K562 (cell line): ENCODE data around the gene TECPR1. TPM values are rescaled to one million over a fixed set of nuclear protein-coding genes. Genes with fewer than 3 reads are reported as not detected.

Experiments
- ATAC-seq: fragments of 200-7000 bp; cut with Tn5 transposase; 3 replicates; pipeline ENCODE4 v1.9.1; 2020; ENCODE audit warnings: moderate library complexity
- BruUV-seq: library from RNA; stranded (reverse); fragments of 400-500 nt; replicated peaks from 2 replicates; lab custom pipeline; 2021; lab: Mats Ljungman, UMichigan
- CTCF ChIA-PET: fragments of 300-600 bp; formaldehyde crosslinking; extraction: SDS; loops from one replicate; lab custom pipeline; 2021; ENCODE audit warnings: low intra/inter-chr PET ratio; lab: Yijun Ruan, JAX
- POLR2A ChIA-PET: fragments of 300-600, 350-650 bp; sonication (Branson Sonifier 250); formaldehyde crosslinking; extraction: SDS; loops from one replicate; lab custom pipeline; 2021; ENCODE audit warnings: antibody characterized with exemption, inconsistent platforms; lab: Yijun Ruan, JAX
- DNase-seq, 4 experiments: peaks; one replicate each; pipeline versions ENCODE4 v3.0.0 to v3.0.0-alpha.2; 2011 to 2018; ENCODE audit warnings: low spot score in 3 of 4, mixed read lengths in 3 of 4; ENCODE audit errors: extremely low read depth in 1 of 4
- FAIRE-seq: peaks from 2 replicates; lab custom pipeline; 2011; peaks lifted over from hg19 to GRCh38; lab: Jason Lieb, UNC
- H2AFZ ChIP-seq: 2 replicates; pipeline ENCODE4 v1.6.0; 2011; ENCODE audit warnings: low read depth, low read length, control low read depth, inconsistent platforms
- H3K27ac ChIP-seq: fragments of 200-600 bp; 3 replicates; pipeline ENCODE4 v1.8.0; 2011; ENCODE audit warnings: low read depth, mild to moderate bottlenecking, control low read depth, inconsistent platforms, low read length, moderate library complexity, mixed read lengths; ENCODE audit errors: extremely low read depth
- H3K27me3 ChIP-seq, 2 experiments: fragments of 300-600 bp in 1 of 2; 2 replicates in 1 of 2; 3 replicates in 1 of 2; pipeline versions ENCODE4 v1.6.0 to v1.8.0; 2011; ENCODE audit warnings: inconsistent platforms in 2 of 2, low read length in 2 of 2, mild to moderate bottlenecking in 1 of 2, mixed read lengths in 1 of 2, moderate library complexity in 1 of 2; ENCODE audit not compliant: control insufficient read depth in 2 of 2, insufficient read depth in 2 of 2
- H3K36me3 ChIP-seq: fragments of 300-600 bp; 3 replicates; pipeline ENCODE4 v1.8.0; 2011; ENCODE audit warnings: mild to moderate bottlenecking, low read length, inconsistent platforms; ENCODE audit not compliant: control insufficient read depth, insufficient read depth
- H3K4me1 ChIP-seq, 2 experiments: fragments of 200-600 bp in 1 of 2; replicated peaks in 1 of 2; 2 replicates in 1 of 2; 3 replicates in 1 of 2; pipeline versions ENCODE4 v1.5.1 to v1.8.0; 2011; ENCODE audit warnings: inconsistent platforms in 2 of 2, low read length in 2 of 2, mild to moderate bottlenecking in 1 of 2, mixed read lengths in 1 of 2, moderate library complexity in 1 of 2; ENCODE audit not compliant: control insufficient read depth in 2 of 2, insufficient read depth in 2 of 2
- H3K4me2 ChIP-seq: 2 replicates; pipeline ENCODE4 v1.6.1; 2011; ENCODE audit warnings: low read length, control low read depth, inconsistent platforms, mixed read lengths; ENCODE audit not compliant: insufficient read depth
- H3K4me3 ChIP-seq: fragments of 200-600 bp; sonication (generic), shearing (Covaris generic); 2 replicates; pipeline ENCODE4 v1.5.1; 2016; ENCODE audit warnings: control low read depth, inconsistent platforms
- H3K79me2 ChIP-seq: fragments of 200-600 bp; 3 replicates; pipeline ENCODE4 v1.8.0; 2011; ENCODE audit warnings: low read length, inconsistent platforms; ENCODE audit not compliant: control insufficient read depth, insufficient read depth
- H3K9ac ChIP-seq, 2 experiments: 2 replicates each; pipeline versions ENCODE4 v1.6.0 to v1.6.1; 2011; ENCODE audit warnings: low read depth in 2 of 2, low read length in 2 of 2, control low read depth in 1 of 2, inconsistent platforms in 1 of 2, mild to moderate bottlenecking in 1 of 2, mixed read lengths in 1 of 2; ENCODE audit not compliant: insufficient read depth in 1 of 2
- H3K9me1 ChIP-seq: one replicate; pipeline ENCODE4 v1.6.0; 2011; ENCODE audit warnings: inconsistent platforms, mild to moderate bottlenecking, low read length, moderate library complexity; ENCODE audit not compliant: control insufficient read depth, insufficient read depth
- H3K9me3 ChIP-seq: replicated peaks from 2 replicates; pipeline ENCODE4 v1.5.1; 2011; ENCODE audit warnings: low read depth, low read length, inconsistent platforms; ENCODE audit not compliant: control insufficient read depth, insufficient read depth
- H4K20me1 ChIP-seq: replicated peaks from 2 replicates; pipeline ENCODE4 v1.6.1; 2011; ENCODE audit warnings: low read length, inconsistent platforms, mixed read lengths; ENCODE audit not compliant: control insufficient read depth, insufficient read depth
- CHCHD3 ChIP-seq: fragments of 250-450 bp; sonication (Bioruptor Pico); IDR thresholded peaks from 2 replicates; pipeline ENCODE4 v2.1.2; 2022; ENCODE audit warnings: mild to moderate bottlenecking
- EHMT2 ChIP-seq: fragments of 450-650 bp; IDR thresholded peaks from 2 replicates; pipeline ENCODE4 v1.6.1; 2018; ENCODE audit warnings: antibody characterized with exemption
- EZH2 ChIP-seq: IDR thresholded peaks from 2 replicates; pipeline ENCODE4 v1.6.1; 2012; ENCODE audit warnings: low read depth, mild to moderate bottlenecking, inconsistent platforms, low read length, borderline replicate concordance
- FOXP1 ChIP-seq: sonication (generic); formaldehyde crosslinking; IDR thresholded peaks from 2 replicates; pipeline ENCODE4 v1.8.0; 2022; ENCODE audit warnings: mild to moderate bottlenecking, missing genetic modification reagents
- HDAC8 ChIP-seq: fragments of 450-650 bp; IDR thresholded peaks from 2 replicates; pipeline ENCODE4 v1.6.1; 2016; ENCODE audit warnings: mild to moderate bottlenecking, missing genetic modification characterization, moderate library complexity, missing compliant biosample characterization
- MAZ ChIP-seq, 2 experiments: fragments of 450-650 bp in 1 of 2; sonication (generic) in 1 of 2; formaldehyde crosslinking; IDR thresholded peaks in 1 of 2; conservative IDR thresholded peaks in 1 of 2; 2 replicates each; pipeline versions ENCODE4 v1.4.0 to v1.5.0; 2020; ENCODE audit warnings: mild to moderate bottlenecking in 1 of 2, missing genetic modification reagents in 1 of 2
- MTA1 ChIP-seq: fragments of 450-650 bp; IDR thresholded peaks from 2 replicates; pipeline ENCODE4 v1.6.1; 2017; ENCODE audit warnings: borderline replicate concordance
- PATZ1 ChIP-seq: fragments of 250-450 bp; sonication (Bioruptor Pico); IDR thresholded peaks from 2 replicates; pipeline ENCODE4 v1.5.0; 2020; ENCODE audit warnings: mild to moderate bottlenecking, borderline replicate concordance
- PPARD ChIP-seq: fragments of 250-450 bp; sonication (Bioruptor Pico); IDR thresholded peaks from 2 replicates; pipeline ENCODE4 v1.8.0; 2022; ENCODE audit warnings: inconsistent platforms, mild to moderate bottlenecking, moderate library complexity
- SRSF9 ChIP-seq: fragments of 200-400 bp; formaldehyde crosslinking; IDR thresholded peaks from 2 replicates; pipeline ENCODE4 v1.6.1; 2017; ENCODE audit warnings: low read depth, low read length, borderline replicate concordance
- ZNF324 ChIP-seq: fragments of 250-450 bp; sonication (Bioruptor Pico); IDR thresholded peaks from 2 replicates; pipeline ENCODE4 v1.4.0; 2020; ENCODE audit warnings: mild to moderate bottlenecking
- ZNF699 ChIP-seq: fragments of 250-450 bp; sonication (Bioruptor Pico); IDR thresholded peaks from 2 replicates; pipeline ENCODE4 v1.8.0; 2021; ENCODE audit warnings: mild to moderate bottlenecking, moderate library complexity; ENCODE audit not compliant: insufficient replicate concordance
- WGBS: fragments of 100-300 bp; shearing (Covaris generic); methylation state at CpG from one replicate; pipeline ENCODE4 v1.1.6; 2016; ENCODE audit warnings: low coverage, mixed read lengths; ENCODE audit not compliant: insufficient coverage; ENCODE audit errors: missing lambda C conversion rate; 5-methylcytosine and 5-hydroxymethylcytosine counted together
- in situ Hi-C: fragments of 300-500 bp; cut with MboI; formaldehyde crosslinking; loops from 4 replicates; pipeline ENCODE4 v1.15.0; 2018; ENCODE audit warnings: inconsistent platforms, mixed read lengths
- intact Hi-C: fragments of 100-400 bp; cut with micrococcal nuclease; formaldehyde crosslinking; loops from 2 replicates; pipeline ENCODE4 v1.14.2; 2022
- polyA plus RNA-seq, 8 experiments: library from polyadenylated mRNA; depleted of rRNA in 4 of 8; stranded (reverse) in 5 of 8; unstranded in 3 of 8; fragments of >200 nt; fragmentation: Nextera tagmentation in 2 of 8; fragmentation: Illumina TruSeq in 1 of 8; extraction: Ambion mirVana in 2 of 8; extraction: Trizol in 1 of 8; gene quantifications; 2 replicates each; pipeline versions ENCODE4 v1.2.1 to v1.2.3, GENCODE V29; 2011 to 2014; ENCODE audit warnings: inconsistent platforms in 1 of 8, missing spikeins in 1 of 8
- total RNA-seq, 7 experiments: library from RNA; depleted of rRNA in 6 of 7; stranded (reverse); fragments of >200 nt in 6 of 7; fragmentation: Illumina TruSeq in 2 of 7; extraction: Trizol in 2 of 7; gene quantifications; 2 replicates each; pipeline versions ENCODE4 v1.2.1 to v1.2.3, GENCODE V29; 2011 to 2021; ENCODE audit warnings: low replicate concordance in 1 of 7
- TF ChIP-seq, protein P1 (sequence below): sonication (generic); formaldehyde crosslinking; IDR thresholded peaks from 2 replicates; pipeline ENCODE4 v1.8.0; 2022; ENCODE audit warnings: mild to moderate bottlenecking, missing genetic modification reagents, borderline replicate concordance
- TF ChIP-seq, protein P2 (sequence below): fragments of 450-650 bp; IDR thresholded peaks from 2 replicates; pipeline ENCODE4 v1.6.1; 2014; ENCODE audit warnings: low read depth, mild to moderate bottlenecking, moderate library complexity, borderline replicate concordance
- TF ChIP-seq, protein P3 (sequence below): fragments of 250-450 bp; sonication (Bioruptor Pico); IDR thresholded peaks from 2 replicates; pipeline ENCODE4 v1.5.0; 2020; ENCODE audit warnings: mild to moderate bottlenecking

TECPR1 gene
- total and polyA plus RNA-seq, 9 of the 15 experiments (the other 6 are each of a cell fraction or from before 2014, with no cell fraction given): 0.17 to 15.0 (median 2.2) TPM

DNA sequence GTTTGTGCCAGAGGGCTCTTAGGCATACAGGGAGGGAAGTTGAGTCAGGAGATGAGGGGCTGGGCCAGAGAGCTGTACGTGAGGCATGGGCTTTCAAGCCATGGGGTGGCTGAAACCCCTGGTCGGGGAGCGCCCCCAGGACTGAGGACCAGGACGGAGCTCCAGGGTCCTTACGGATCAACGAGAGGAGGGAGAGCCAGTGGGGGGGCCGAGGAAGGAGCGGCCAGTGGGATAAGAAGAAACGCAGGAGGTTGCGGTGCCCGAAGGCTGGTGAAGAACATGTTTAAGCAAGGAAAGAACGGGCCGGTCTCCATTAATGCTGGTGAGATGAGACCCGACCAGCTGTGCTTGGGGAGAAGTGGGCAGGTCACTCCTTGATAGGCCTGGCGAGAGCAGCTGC, 84.4 kb downstream of the TECPR1 start:
- Histone ChIP-seq H3K79me2 (no peaks in the 10 kb centered on the region), H3K36me3 (peaks cover 12% of the 10 kb centered on the region; the same call in 2 of the 3 replicates), H4K20me1 (peaks cover 18% of the 10 kb centered on the region; the same call in 1 of the 2 replicates), H3K27me3 (no peaks in the 10 kb centered on the region), H3K4me1 (peaks cover 0 to 12% of the 10 kb centered on the region in 2 experiments; a peak in 1 of 5 replicates), H3K4me3 (no peak overlapping the region), H3K27ac (no peak overlapping the region), H3K9me1 (no peaks in the 10 kb centered on the region), H3K9me3 (no peaks in the 10 kb centered on the region), H3K9ac (no peak overlapping the region), H3K4me2 (no peak overlapping the region), H2AFZ (no peak overlapping the region)
- DNase-seq (no peak), FAIRE-seq (no peak), ATAC-seq (no peak)
- WGBS: 70% methylated on average over 13 of the region's 15 CpGs
- in situ Hi-C loops (no loop called here), intact Hi-C loops (loop anchor here (5.0 kb wide), 1 partner anchor 75 kb away; no protein-coding TSS in a partner anchor)
- ChIA-PET CTCF (interaction anchor here (2.4 to 6.7 kb wide), 2 partner anchors 146 to 149 kb away, joined by 8 to 94 read pairs; no protein-coding TSS in a partner anchor), POLR2A (interaction anchor here (5.2 kb wide), 1 partner anchor 145 kb away, joined by 37 read pairs; no protein-coding TSS in a partner anchor)
- no TSS peak for BruUV-seq
- TF ChIP-seq, protein P1, sequence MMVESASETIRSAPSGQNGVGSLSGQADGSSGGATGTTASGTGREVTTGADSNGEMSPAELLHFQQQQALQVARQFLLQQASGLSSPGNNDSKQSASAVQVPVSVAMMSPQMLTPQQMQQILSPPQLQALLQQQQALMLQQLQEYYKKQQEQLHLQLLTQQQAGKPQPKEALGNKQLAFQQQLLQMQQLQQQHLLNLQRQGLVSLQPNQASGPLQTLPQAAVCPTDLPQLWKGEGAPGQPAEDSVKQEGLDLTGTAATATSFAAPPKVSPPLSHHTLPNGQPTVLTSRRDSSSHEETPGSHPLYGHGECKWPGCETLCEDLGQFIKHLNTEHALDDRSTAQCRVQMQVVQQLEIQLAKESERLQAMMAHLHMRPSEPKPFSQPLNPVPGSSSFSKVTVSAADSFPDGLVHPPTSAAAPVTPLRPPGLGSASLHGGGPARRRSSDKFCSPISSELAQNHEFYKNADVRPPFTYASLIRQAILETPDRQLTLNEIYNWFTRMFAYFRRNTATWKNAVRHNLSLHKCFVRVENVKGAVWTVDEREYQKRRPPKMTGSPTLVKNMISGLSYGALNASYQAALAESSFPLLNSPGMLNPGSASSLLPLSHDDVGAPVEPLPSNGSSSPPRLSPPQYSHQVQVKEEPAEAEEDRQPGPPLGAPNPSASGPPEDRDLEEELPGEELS (CRISPR knock-in tag): no peak
- TF ChIP-seq EZH2: no peak
- no peak for TF ChIP-seq MAZ (CRISPR knock-in tag; conservative IDR thresholded peaks at IDR 0.05 in 1 of 2, IDR thresholded peaks at IDR 0.05 in 1 of 2)
- no peak for TF ChIP-seq FOXP1 (CRISPR knock-in tag)
- TF ChIP-seq ZNF699 (CRISPR knock-in tag): no peak
- no peak for TF ChIP-seq HDAC8 (tag)
- TF ChIP-seq ZNF324 (CRISPR knock-in tag): no peak
- no peak for TF ChIP-seq CHCHD3 (CRISPR knock-in tag)
- TF ChIP-seq PPARD (CRISPR knock-in tag): no peak
- no peak for TF ChIP-seq SRSF9
- no peak for TF ChIP-seq PATZ1 (CRISPR knock-in tag)
- no peak for TF ChIP-seq MTA1
- TF ChIP-seq, protein P2, sequence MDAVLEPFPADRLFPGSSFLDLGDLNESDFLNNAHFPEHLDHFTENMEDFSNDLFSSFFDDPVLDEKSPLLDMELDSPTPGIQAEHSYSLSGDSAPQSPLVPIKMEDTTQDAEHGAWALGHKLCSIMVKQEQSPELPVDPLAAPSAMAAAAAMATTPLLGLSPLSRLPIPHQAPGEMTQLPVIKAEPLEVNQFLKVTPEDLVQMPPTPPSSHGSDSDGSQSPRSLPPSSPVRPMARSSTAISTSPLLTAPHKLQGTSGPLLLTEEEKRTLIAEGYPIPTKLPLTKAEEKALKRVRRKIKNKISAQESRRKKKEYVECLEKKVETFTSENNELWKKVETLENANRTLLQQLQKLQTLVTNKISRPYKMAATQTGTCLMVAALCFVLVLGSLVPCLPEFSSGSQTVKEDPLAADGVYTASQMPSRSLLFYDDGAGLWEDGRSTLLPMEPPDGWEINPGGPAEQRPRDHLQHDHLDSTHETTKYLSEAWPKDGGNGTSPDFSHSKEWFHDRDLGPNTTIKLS: no peak
- TF ChIP-seq, protein P3, sequence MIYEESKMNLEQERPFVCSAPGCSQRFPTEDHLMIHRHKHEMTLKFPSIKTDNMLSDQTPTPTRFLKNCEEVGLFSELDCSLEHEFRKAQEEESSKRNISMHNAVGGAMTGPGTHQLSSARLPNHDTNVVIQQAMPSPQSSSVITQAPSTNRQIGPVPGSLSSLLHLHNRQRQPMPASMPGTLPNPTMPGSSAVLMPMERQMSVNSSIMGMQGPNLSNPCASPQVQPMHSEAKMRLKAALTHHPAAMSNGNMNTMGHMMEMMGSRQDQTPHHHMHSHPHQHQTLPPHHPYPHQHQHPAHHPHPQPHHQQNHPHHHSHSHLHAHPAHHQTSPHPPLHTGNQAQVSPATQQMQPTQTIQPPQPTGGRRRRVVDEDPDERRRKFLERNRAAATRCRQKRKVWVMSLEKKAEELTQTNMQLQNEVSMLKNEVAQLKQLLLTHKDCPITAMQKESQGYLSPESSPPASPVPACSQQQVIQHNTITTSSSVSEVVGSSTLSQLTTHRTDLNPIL (CRISPR knock-in tag): no peak
- TF ChIP-seq EHMT2: no peak
